BLaER1 treated with 17β-estradiol and CSF1 and Interleukin-3, amounts not matched to agents 10 nM and 100 nM (cell line): ENCODE data around the gene COLEC11.
A peak's percentile ranks its signal among the peaks of the same experiment; 100 is the strongest.

Experiments
- H3K27ac ChIP-seq, 11 experiments: shearing (Covaris generic); formaldehyde crosslinking; 2 replicates each; pipeline ENCODE4 v1.8.1; 2022
- H3K27me3 ChIP-seq, 11 experiments: shearing (Covaris generic); formaldehyde crosslinking; 2 replicates each; pipeline ENCODE4 v1.8.1; 2022
- H3K36me3 ChIP-seq, 11 experiments: shearing (Covaris generic); formaldehyde crosslinking; 2 replicates each; pipeline ENCODE4 v1.8.1; 2022
- H3K4me1 ChIP-seq, 10 experiments: shearing (Covaris generic); formaldehyde crosslinking; 2 replicates each; pipeline ENCODE4 v1.8.1; 2022
- H3K4me2 ChIP-seq, 11 experiments: shearing (Covaris generic); formaldehyde crosslinking; 2 replicates each; pipeline ENCODE4 v1.8.1; 2022
- H3K4me3 ChIP-seq, 10 experiments: shearing (Covaris generic); formaldehyde crosslinking; 2 replicates each; pipeline ENCODE4 v1.8.1; 2022
- H3K9ac ChIP-seq, 11 experiments: shearing (Covaris generic); formaldehyde crosslinking; 2 replicates each; pipeline ENCODE4 v1.8.1; 2022
- H3K9me3 ChIP-seq, 11 experiments: shearing (Covaris generic); formaldehyde crosslinking; replicated peaks in 1 of 11; 2 replicates each; pipeline ENCODE4 v1.8.1; 2022
- H4K20me1 ChIP-seq, 11 experiments: shearing (Covaris generic); formaldehyde crosslinking; 2 replicates each; pipeline ENCODE4 v1.8.1; 2022
- Cebpa-rat ChIP-seq, 11 experiments: shearing (Covaris generic); IDR thresholded peaks; 2 replicates each; pipeline ENCODE4 v1.8.1; 2022

Gene COLEC11

DNA sequence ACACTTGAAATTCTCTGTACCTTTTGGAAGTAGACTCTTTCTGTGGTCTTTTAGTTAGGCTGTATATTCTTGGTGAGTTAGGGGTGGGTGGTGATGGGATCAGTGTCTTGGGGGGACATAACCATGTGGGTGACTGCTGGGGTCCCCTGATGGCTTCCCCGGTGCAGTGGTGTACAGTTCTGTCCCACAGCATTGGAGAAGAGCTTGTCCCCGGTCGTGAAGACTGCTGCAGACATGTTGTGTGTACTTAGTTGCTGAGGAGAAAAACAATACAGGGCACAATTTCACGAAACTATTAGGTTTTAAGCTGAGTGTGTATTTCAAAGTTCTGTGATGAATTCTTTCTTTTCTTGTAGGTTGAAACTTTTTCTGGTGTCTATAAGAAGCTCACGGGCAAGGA is 14.5 kb upstream of the COLEC11 start:
- peaks cover 80 to 100% (median 98%) of the 10 kb centered on the region in 11 experiments for H4K20me1 ChIP-seq

DNA sequence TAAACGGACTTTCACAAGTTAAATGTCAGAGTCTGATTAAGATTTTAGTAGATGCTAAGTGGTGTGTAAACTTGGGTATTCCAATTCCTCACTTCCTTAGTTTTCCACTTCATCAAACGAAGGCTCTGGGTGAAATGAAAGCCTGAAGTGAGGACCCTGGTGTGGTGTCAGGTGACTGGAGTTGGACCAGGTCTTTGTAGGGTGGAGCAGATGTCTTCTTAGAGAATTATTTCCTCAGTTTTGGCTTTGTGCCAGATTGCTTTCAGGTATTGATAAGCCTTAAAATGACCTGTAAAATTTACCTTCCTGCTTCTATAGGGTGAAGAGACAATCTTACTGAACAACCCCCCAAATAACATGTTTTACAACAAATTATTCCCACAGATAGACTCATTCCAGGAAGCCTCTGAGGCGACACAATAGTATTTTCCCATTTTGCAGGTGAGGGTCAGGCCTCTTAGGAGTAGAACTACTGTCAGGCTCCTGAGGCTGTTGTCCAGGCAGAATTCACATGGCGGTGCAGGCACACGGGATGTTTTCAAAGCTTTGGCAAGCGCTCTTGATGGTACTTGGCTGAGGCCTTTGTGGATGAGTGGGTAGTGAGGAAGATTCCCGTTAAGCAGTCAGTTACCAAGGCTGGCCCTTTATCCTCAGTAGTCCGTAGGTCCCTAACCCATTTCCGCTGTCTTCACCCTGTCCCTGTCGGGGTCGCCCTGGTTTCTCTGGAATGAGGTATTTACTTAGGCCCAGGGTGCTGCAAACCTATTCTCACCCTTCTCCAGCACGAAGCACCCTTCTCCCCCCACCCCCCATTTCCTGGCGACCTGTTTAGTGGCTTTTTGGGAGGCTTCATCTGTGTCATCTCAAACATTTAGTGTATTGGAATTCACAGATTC is 13.3 kb upstream of the COLEC11 start:
- no peaks in the 10 kb centered on the region for H3K27me3 ChIP-seq
- H3K27ac ChIP-seq = no peak overlapping the region
- H4K20me1 ChIP-seq = peaks cover 72 to 99% (median 98%) of the 10 kb centered on the region in 11 experiments
- H3K4me3 ChIP-seq = no peak overlapping the region
- H3K4me1 ChIP-seq = peaks cover 28 to 40% (median 30%) of the 10 kb centered on the region in 10 experiments
- TF ChIP-seq Cebpa-rat (IDR thresholded peaks at IDR 0.05) = no peak
- H3K9me3 ChIP-seq = no peaks in the 10 kb centered on the region
- peak overlapping the region in 1 of 11 experiments; percentile 6; a peak in 1 of 22 replicates for H3K9ac ChIP-seq
- H3K36me3 ChIP-seq = peaks cover 94 to 100% (median 99%) of the 10 kb centered on the region in 11 experiments
- no peak overlapping the region for H3K4me2 ChIP-seq

More for the DNA sequence above, 14.5 kb upstream of the COLEC11 start:
- Histone ChIP-seq H3K4me2 (no peak overlapping the region), H3K4me1 (peaks cover 31 to 42% (median 34%) of the 10 kb centered on the region in 10 experiments), H3K27me3 (no peaks in the 10 kb centered on the region), H3K36me3 (peaks cover 93 to 98% (median 98%) of the 10 kb centered on the region in 11 experiments), H3K27ac (no peak overlapping the region), H3K4me3 (no peak overlapping the region), H3K9ac (no peak overlapping the region; a peak in 1 of 22 replicates), H3K9me3 (no peaks in the 10 kb centered on the region)
- TF ChIP-seq Cebpa-rat (IDR thresholded peaks at IDR 0.05) = no peak

DNA sequence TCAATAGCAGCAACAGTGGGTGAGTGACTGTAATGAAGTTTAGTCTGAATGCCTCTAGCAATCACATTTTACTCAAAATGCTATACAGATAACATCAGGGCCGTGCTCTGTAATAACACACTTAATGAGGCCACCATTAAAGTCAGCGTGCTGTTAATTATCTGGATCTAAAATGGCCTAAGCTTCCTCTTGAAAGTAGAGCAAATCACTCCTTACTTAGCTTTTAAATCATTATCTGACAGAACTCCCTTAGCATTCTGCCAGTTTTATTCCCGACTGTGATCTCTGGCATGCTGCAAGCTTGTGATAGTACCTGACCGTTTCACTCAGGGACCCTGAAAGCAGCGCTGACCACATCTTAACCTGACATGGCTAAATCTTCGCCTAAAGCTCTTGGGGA is 10.8 kb upstream of the COLEC11 start:
- Histone ChIP-seq H3K27me3 (no peaks in the 10 kb centered on the region), H3K27ac (no peak overlapping the region), H3K36me3 (peaks cover 72 to 97% (median 83%) of the 10 kb centered on the region in 11 experiments), H3K4me2 (no peak overlapping the region), H3K4me1 (peaks cover 4 to 15% (median 5%) of the 10 kb centered on the region in 10 experiments; a peak in 15 of 20 replicates), H3K9me3 (no peaks in the 10 kb centered on the region), H4K20me1 (peaks cover 47 to 97% (median 76%) of the 10 kb centered on the region in 11 experiments), H3K4me3 (no peak overlapping the region), H3K9ac (no peak overlapping the region)
- TF ChIP-seq Cebpa-rat (IDR thresholded peaks at IDR 0.05) = no peak

DNA sequence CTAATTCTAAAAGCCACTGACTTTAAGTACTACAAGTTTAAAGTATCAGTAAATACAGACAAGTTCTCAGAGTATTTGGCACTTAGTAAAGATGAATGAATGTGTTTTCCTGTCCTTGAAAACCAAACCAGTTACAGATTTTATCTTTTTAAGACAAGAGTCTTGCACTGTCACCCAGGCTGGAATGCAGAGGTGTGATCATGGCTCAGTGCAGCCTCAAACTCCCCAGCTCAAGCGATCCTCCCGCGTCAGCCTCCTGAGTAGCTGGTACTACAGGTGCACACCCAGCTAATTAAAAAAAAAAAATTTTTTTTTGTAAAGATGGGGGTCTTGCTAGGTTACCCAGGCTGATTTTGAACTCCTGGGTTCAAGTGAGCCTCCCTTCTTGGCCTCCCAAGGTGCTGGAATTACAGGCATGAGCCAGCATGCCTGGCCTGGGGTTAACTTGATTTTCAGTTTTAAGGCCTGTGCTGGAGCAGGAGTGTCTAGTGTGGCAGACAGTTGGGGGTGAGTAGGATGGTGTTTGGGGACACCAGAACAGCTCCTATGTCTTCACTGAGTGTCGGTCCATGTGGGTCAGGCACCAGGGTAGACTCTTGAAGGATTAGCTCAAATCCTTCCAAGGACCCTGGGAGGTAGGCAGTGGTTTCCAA is 10.2 kb upstream of the COLEC11 start:
- Histone ChIP-seq H3K9ac (no peak overlapping the region), H3K36me3 (peaks cover 66 to 94% (median 78%) of the 10 kb centered on the region in 11 experiments), H3K9me3 (no peaks in the 10 kb centered on the region), H3K4me2 (no peak overlapping the region), H3K27me3 (no peaks in the 10 kb centered on the region), H4K20me1 (peaks cover 40 to 95% (median 69%) of the 10 kb centered on the region in 11 experiments), H3K27ac (no peak overlapping the region), H3K4me3 (no peak overlapping the region), H3K4me1 (peaks cover 0 to 8% (median 0%) of the 10 kb centered on the region in 10 experiments; a peak in 6 of 20 replicates)
- no peak for TF ChIP-seq Cebpa-rat (IDR thresholded peaks at IDR 0.05)

DNA sequence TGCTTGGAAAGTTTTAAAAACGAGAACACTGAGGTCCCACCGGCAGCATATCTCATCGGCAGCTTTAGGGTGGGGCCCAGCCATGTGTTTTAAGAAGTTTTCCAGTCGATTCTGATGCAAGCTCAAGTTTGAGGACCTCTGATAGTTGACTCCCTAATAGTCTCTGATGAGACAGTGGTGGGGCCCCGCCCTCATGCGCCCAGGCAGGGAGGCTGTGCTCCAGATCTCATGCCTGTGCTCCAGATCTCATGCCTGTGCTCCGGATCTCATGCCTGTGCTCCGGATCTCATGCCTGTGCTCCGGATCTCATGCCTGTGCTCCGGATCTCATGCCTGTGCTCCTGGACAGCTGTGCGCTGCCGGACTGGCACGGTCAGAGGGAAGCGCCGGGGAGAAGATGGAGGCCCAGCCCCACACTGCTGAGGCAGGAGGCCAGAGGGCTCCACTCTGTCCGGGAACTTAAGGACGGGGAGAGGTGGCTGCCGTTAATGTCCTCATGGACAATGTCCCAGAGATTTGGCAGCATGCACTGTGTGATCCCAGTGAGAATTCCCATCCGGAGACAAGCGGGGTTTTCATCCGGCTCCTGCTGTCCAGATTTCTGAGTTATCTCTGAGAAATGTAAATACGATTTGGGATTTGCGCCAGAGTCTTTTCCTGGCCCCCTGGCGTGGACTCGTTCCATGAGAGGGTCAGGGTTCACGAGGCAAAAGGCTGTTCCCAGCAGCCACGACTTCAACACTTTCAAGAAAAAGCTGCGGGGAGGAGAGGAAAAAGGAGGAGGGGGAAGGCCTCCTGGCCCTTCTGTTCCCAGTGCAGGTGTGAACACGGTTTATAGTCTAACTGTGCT is 9.4 kb upstream of the COLEC11 start:
- TF ChIP-seq Cebpa-rat (IDR thresholded peaks at IDR 0.05) = no peak
- H3K9ac ChIP-seq = no peak overlapping the region
- H3K4me2 ChIP-seq = no peak overlapping the region
- no peak overlapping the region for H3K4me3 ChIP-seq
- no peaks in the 10 kb centered on the region for H3K27me3 ChIP-seq
- peaks cover 0 to under 1% (median 0%) of the 10 kb centered on the region in 10 experiments; a peak in 2 of 20 replicates for H3K4me1 ChIP-seq
- peaks cover 33 to 87% (median 62%) of the 10 kb centered on the region in 11 experiments; a peak in 21 of 22 replicates for H4K20me1 ChIP-seq
- no peaks in the 10 kb centered on the region for H3K9me3 ChIP-seq
- peaks cover 59 to 87% (median 70%) of the 10 kb centered on the region in 11 experiments for H3K36me3 ChIP-seq
- H3K27ac ChIP-seq = no peak overlapping the region

DNA sequence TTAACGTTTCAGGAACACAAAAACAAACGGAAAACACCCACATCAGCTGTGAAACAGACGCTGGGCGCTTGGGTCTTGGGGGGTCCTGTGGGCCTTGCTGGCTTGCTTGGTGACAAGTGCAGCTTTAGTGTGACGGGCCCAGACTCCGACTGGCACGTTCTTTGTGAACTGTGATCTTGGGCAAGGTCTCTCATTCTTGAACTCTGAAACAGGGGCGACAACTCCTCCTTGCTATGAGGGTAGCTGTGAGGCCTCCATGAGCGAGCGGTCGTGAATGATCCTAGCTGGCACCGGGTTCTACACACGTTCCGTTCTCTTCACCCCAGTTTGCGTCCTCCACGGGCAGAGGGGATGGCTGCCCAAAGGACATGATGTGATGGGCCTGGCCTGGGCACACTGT is 8.7 kb upstream of the COLEC11 start:
- Histone ChIP-seq H3K9me3 (no peaks in the 10 kb centered on the region), H3K36me3 (peaks cover 52 to 79% (median 63%) of the 10 kb centered on the region in 11 experiments), H3K4me1 (no peaks in the 10 kb centered on the region), H3K4me2 (no peak overlapping the region), H3K9ac (no peak overlapping the region), H3K27ac (no peak overlapping the region), H4K20me1 (peaks cover 25 to 80% (median 54%) of the 10 kb centered on the region in 11 experiments; a peak in 21 of 22 replicates), H3K4me3 (no peak overlapping the region), H3K27me3 (no peaks in the 10 kb centered on the region)
- TF ChIP-seq Cebpa-rat (IDR thresholded peaks at IDR 0.05) = no peak

DNA sequence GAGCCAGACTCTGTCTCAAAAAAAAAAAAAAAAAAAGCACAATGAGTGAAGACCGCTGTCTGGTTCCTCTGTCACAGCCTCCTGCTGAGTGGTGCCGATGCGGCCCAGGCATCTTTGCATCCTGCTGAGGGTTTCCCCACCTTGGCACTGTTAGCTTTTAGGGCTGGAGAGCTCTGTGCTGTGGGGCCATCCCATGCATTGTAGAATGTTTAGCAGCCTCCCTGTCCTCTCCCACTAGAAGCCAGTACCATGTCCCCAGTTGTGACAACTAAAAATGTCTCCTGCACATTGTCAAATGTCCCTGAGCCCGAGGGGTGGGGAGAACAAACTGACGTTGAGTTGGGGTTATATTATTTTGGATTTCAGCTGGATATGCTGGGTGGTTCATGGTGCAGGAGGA is 7.9 kb upstream of the COLEC11 start:
- H3K9me3 ChIP-seq = no peaks in the 10 kb centered on the region
- peaks cover 17 to 72% (median 46%) of the 10 kb centered on the region in 11 experiments; a peak in 21 of 22 replicates for H4K20me1 ChIP-seq
- H3K4me1 ChIP-seq = no peaks in the 10 kb centered on the region
- no peak overlapping the region for H3K4me3 ChIP-seq
- H3K27me3 ChIP-seq = no peaks in the 10 kb centered on the region
- H3K27ac ChIP-seq = no peak overlapping the region
- H3K36me3 ChIP-seq = peaks cover 44 to 71% (median 55%) of the 10 kb centered on the region in 11 experiments
- H3K4me2 ChIP-seq = no peak overlapping the region
- H3K9ac ChIP-seq = no peak overlapping the region
- no peak for TF ChIP-seq Cebpa-rat (IDR thresholded peaks at IDR 0.05)

DNA sequence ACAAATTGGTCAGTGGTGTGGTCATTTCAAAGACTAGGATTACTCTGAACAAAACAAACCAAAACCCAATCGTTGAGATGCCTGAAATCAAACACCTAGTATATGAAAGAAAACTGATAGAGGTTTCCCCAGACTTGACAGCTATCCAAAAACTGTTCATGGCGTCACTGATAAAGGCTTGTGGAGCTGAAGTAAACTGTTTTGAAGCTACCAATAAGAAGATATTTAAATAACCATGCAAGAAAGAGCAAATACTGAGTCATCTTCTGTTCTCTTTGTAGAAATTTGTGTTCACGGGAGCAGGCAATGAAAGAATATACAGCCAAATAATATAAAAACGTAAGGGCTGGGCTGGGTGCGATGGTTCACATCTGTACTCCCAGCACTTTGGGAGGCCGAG is 7.5 kb upstream of the COLEC11 start:
- H3K27ac ChIP-seq = no peak overlapping the region
- no peak overlapping the region for H3K4me2 ChIP-seq
- no peaks in the 10 kb centered on the region for H3K4me1 ChIP-seq
- no peak overlapping the region for H3K9ac ChIP-seq
- peaks cover 40 to 68% (median 52%) of the 10 kb centered on the region in 11 experiments for H3K36me3 ChIP-seq
- TF ChIP-seq Cebpa-rat (IDR thresholded peaks at IDR 0.05) = no peak
- H3K9me3 ChIP-seq = peaks cover 0 to 1% (median 0%) of the 10 kb centered on the region in 11 experiments; a peak in 1 of 22 replicates
- H3K27me3 ChIP-seq = no peaks in the 10 kb centered on the region
- H4K20me1 ChIP-seq = peaks cover 13 to 68% (median 42%) of the 10 kb centered on the region in 11 experiments; a peak in 21 of 22 replicates
- no peak overlapping the region for H3K4me3 ChIP-seq
